GM23338 (cell line): ENCODE results near the gene STARD13.

ENCODE experiments used
- EZH2phosphoT487 ChIP-seq: fragments of 200-600 bp; sonication (generic); IDR thresholded peaks from one replicate; pipeline ENCODE4 v1.8.1; 2018; ENCODE audit warnings: antibody characterized with exemption; ENCODE audit not compliant: unreplicated experiment
- TF ChIP-seq, protein P1 (sequence below), 2 experiments: fragments of 200-600 bp in 1 of 2; sonication (generic) in 1 of 2; conservative IDR thresholded peaks; 2 replicates each; pipeline versions ENCODE4 v1.5.1 to v1.6.1; 2016 to 2017; ENCODE audit warnings: antibody characterized with exemption in 2 of 2, low read depth in 2 of 2, mild to moderate bottlenecking in 2 of 2, moderate library complexity in 1 of 2

DNA sequence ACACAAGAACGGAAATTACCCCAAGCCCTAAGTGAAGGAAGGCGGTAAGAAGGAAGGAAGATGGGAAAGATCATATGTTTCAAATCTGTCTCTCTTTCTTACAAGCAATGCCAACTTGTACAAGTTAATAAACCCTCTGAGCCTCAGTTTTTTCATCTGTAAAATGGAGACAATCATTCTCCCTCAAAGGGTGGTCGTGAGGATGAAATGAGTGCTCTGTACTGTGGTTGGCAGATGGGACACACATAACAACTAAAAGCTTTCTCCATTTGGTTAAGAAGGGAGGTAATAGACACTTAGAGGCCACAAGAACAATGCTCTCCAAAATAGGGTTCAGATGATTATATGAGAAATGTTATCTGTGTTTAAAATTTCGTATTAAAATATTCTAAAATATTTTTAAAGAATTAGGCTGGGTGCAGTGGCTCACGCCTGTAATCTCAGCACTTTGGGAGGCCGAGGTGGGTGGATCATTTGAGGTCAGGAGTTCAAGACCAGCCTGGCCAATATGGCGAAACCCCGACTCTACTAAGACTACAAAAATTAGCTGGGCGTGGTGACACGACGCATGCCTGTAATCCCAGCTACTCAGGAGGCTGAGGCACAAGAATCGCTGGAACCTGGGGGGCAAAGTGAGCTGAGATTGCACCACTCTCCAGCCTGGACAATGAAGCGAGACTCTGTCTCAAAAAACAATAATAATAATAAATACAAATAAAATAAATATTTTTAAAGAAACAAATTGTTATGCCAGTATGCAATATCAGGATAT lies 89.7 kb downstream of the STARD13 start:
- TF ChIP-seq, protein P1, sequence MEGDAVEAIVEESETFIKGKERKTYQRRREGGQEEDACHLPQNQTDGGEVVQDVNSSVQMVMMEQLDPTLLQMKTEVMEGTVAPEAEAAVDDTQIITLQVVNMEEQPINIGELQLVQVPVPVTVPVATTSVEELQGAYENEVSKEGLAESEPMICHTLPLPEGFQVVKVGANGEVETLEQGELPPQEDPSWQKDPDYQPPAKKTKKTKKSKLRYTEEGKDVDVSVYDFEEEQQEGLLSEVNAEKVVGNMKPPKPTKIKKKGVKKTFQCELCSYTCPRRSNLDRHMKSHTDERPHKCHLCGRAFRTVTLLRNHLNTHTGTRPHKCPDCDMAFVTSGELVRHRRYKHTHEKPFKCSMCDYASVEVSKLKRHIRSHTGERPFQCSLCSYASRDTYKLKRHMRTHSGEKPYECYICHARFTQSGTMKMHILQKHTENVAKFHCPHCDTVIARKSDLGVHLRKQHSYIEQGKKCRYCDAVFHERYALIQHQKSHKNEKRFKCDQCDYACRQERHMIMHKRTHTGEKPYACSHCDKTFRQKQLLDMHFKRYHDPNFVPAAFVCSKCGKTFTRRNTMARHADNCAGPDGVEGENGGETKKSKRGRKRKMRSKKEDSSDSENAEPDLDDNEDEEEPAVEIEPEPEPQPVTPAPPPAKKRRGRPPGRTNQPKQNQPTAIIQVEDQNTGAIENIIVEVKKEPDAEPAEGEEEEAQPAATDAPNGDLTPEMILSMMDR (conservative IDR thresholded peaks at IDR 0.05; ENCODE audit: low read depth in 2 of 2), result no peak
- TF ChIP-seq EZH2phosphoT487, result no peak
